Chondrocyte (in vitro differentiated cells): ENCODE data around the gene CA7. TPM values are rescaled to one million over a fixed set of nuclear protein-coding genes. Genes with fewer than 3 reads are reported as not detected.
A peak's percentile ranks its signal among the peaks of the same experiment; 100 is the strongest.

Experiments used
- DNase-seq: peaks from one replicate; pipeline ENCODE4 v3.0.0; 2021; ENCODE audit warnings: mixed read lengths, low spot score
- H3K27ac Mint-ChIP-seq: one replicate; pipeline ENCODE4 v1.8.0; 2021; ENCODE audit warnings: mild to moderate bottlenecking, moderate library complexity, mixed read lengths; ENCODE audit not compliant: unreplicated experiment
- H3K27me3 Mint-ChIP-seq: 2 replicates; pipeline ENCODE4 v1.8.0; 2021; ENCODE audit warnings: low read depth, mixed read lengths
- H3K36me3 Mint-ChIP-seq: 2 replicates; pipeline ENCODE4 v1.8.0; 2021; ENCODE audit warnings: low read depth, mixed read lengths
- H3K4me1 Mint-ChIP-seq: 2 replicates; pipeline ENCODE4 v1.8.0; 2021; ENCODE audit warnings: low read depth, mild to moderate bottlenecking, mixed read lengths
- H3K4me3 Mint-ChIP-seq: one replicate; pipeline ENCODE4 v1.8.0; 2021; ENCODE audit warnings: mild to moderate bottlenecking, moderate library complexity, mixed read lengths; ENCODE audit not compliant: unreplicated experiment
- H3K9me3 Mint-ChIP-seq: 2 replicates; pipeline ENCODE4 v1.8.0; 2021; ENCODE audit warnings: low read depth, mixed read lengths
- CTCF ChIP-seq: fragments of 200-600 bp; sonication (generic); IDR thresholded peaks from 2 replicates; pipeline ENCODE4 v1.5.0; 2021; ENCODE audit warnings: antibody characterized with exemption, mild to moderate bottlenecking, moderate library complexity
- total RNA-seq: library from RNA; stranded (reverse); gene quantifications from 3 replicates; pipeline ENCODE4 v1.2.1, GENCODE V29; 2021

The CA7 gene
- total RNA-seq, 1 donor from 2014 or later = not detected

GRCh38 chr16:66856184-66856730 is 12.0 kb downstream of the CA7 start:
- no peaks in the 10 kb centered on the region for H3K9me3 Mint-ChIP-seq

DNA sequence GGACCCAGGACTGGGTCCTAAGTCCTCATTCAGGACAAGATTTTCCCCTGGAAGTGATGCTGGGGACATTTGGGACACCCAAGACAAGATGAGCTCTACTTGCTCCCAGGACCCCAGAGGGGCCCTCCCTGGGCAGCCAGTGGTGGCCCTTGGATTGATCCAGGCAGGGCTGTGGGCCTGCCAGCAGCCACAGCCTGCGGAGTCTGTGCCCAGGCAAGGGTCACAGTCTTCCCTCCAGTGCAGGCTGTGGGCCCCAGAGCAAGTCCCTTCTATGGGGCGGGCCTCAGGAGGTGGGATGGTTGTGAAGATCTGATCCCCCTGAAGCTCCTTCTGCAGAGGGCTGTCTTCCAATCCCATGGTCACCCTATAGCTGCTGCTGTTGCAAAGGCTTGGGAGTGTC is 12.6 kb downstream of the CA7 start:
- peaks cover 14% of the 10 kb centered on the region for H3K4me1 Mint-ChIP-seq
- no peaks in the 10 kb centered on the region for H3K27me3 Mint-ChIP-seq
- TF ChIP-seq CTCF = no peak
- no peaks in the 10 kb centered on the region for H3K36me3 Mint-ChIP-seq
- H3K9me3 Mint-ChIP-seq = no peaks in the 10 kb centered on the region
- DNase-seq = no peak
- no peak overlapping the region for H3K4me3 Mint-ChIP-seq
- H3K27ac Mint-ChIP-seq = no peak overlapping the region

More at GRCh38 chr16:66856184-66856730, 12.0 kb downstream of the CA7 start:
- H3K4me3 Mint-ChIP-seq = no peak overlapping the region
- no peaks in the 10 kb centered on the region for H3K27me3 Mint-ChIP-seq
- no peak for DNase-seq
- H3K4me1 Mint-ChIP-seq = peaks cover 14% of the 10 kb centered on the region
- TF ChIP-seq CTCF = no peak
- no peak overlapping the region for H3K27ac Mint-ChIP-seq
- no peaks in the 10 kb centered on the region for H3K36me3 Mint-ChIP-seq

- Mint-ChIP-seq H3K9me3 (no peaks in the 10 kb centered on the region), H3K36me3 (no peaks in the 10 kb centered on the region), H3K4me1 (peaks cover 14% of the 10 kb centered on the region), H3K27ac (no peak overlapping the region), H3K4me3 (no peak overlapping the region), H3K27me3 (no peaks in the 10 kb centered on the region)
- no peak for DNase-seq
- TF ChIP-seq CTCF = no peak
Measured at GRCh38 chr16:66857437-66857836, 13.2 kb downstream of the CA7 start.

DNA sequence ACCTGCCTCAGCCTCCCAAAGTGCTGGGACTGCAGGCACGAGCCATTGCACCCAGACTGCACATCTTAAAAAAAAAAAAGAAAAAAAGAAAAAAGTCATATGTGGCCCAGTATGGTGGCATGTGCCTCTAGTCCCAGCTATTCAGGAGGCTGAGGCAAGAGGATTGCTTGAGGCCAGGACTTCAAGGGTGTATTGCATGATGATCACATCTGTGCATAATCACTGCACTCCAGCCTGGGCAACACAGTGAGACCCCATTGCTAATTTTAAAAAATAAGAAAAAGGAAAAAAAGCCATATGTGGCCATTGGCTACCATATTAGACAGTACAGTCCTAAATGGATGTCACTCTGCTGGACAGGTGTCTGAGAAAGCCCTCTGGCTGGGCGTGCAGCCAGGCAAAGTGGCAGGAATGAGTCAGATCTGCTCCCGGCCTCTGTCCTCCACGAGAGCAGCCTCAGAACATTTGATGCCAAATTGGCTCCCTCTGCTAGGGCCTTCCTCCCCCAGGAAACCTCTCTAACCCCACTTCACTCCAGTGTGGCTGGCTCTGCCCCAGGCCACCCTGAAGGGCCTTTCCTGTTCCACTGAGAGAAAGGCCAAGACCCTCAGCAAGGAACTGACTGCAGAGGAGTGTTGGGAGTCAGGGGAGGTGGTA is 14.7 kb downstream of the CA7 start:
- H3K27me3 Mint-ChIP-seq = no peaks in the 10 kb centered on the region
- no peak for DNase-seq
- no peaks in the 10 kb centered on the region for H3K9me3 Mint-ChIP-seq
- peaks cover 14% of the 10 kb centered on the region for H3K4me1 Mint-ChIP-seq
- H3K27ac Mint-ChIP-seq = peak overlapping the region; percentile 45
- no peaks in the 10 kb centered on the region for H3K36me3 Mint-ChIP-seq
- no peak overlapping the region for H3K4me3 Mint-ChIP-seq
- TF ChIP-seq CTCF = no peak

DNA sequence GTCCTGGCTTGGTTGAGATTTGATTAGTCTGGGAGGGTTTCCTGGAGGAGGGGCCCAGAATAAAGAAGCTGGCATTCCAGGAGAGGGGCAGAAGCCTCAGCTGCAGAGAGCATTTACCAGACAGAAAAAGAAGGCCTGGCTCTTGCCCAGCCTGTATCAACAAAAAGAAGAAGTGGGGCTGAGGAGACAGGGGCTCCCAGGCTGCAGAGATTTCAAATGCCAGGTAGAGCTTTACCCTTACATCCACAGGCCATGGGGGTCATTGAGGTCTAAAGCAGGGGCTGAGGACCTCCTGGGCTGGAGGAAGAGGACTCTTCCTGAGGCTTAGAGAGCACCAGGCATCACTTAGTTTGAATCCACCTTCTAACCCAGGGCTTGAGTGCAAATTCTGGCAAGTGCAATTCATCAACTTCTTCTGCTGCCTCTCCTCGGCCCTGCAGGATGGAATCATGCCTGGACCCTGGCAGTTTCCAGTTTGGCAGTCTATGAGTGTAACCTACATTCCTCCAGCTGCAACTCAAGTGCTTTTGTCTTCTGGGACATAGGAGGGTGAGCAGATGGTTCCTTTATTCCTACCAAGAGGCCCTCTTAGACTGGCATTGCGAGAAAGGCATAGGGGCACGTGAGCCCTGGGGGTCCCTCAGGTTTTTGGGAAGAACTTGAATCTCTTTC is 15.3 kb downstream of the CA7 start:
- peaks cover 14% of the 10 kb centered on the region for H3K4me1 Mint-ChIP-seq
- H3K9me3 Mint-ChIP-seq = no peaks in the 10 kb centered on the region
- TF ChIP-seq CTCF = no peak
- DNase-seq = no peak
- peak overlapping the region; percentile 45 for H3K27ac Mint-ChIP-seq
- no peaks in the 10 kb centered on the region for H3K27me3 Mint-ChIP-seq
- no peaks in the 10 kb centered on the region for H3K36me3 Mint-ChIP-seq
- no peak overlapping the region for H3K4me3 Mint-ChIP-seq
